ENCODE results near the gene DNAH14. TPM values are rescaled to one million over a fixed set of nuclear protein-coding genes. Genes with fewer than 3 reads are reported as not detected.

DNAH14 gene
- total and polyA plus RNA-seq, 2 of the 8 experiments (the other 6 are each of a cell fraction or from before 2014, with no cell fraction given), result 8.4 to 40.7 TPM

GRCh38 chr1:225348400-225348799 is 418.9 kb downstream of the DNAH14 start:
- Histone ChIP-seq H3K9ac (replicated peaks in 1 of 4; ENCODE audit: extremely low read depth in 1 of 4, low read depth in 3 of 4, low read length in 3 of 4) (no peak overlapping the region), H3K14ac (ENCODE audit: insufficient read length) (no peak overlapping the region), H3K4me1 (replicated peaks in 1 of 4; ENCODE audit: control insufficient read depth in 3 of 4, insufficient read depth in 4 of 4, low read length in 3 of 4) (no peaks in the 10 kb centered on the region), H3K56ac (replicated peaks; ENCODE audit: insufficient read length, low read depth, low read length) (no peak overlapping the region), H3K27ac (ENCODE audit: low read depth, low read length) (no peak overlapping the region), H3K23ac (ENCODE audit: insufficient read length) (no peak overlapping the region), H3K36me3 (ENCODE audit: control insufficient read depth in 2 of 4, insufficient read depth in 4 of 4, low read length in 3 of 4) (no peaks in the 10 kb centered on the region), H3K4me3 (ENCODE audit: extremely low read depth in 1 of 4, insufficient read depth in 2 of 4, low read depth in 3 of 4, low read length in 4 of 4) (no peak overlapping the region), H2BK20ac (ENCODE audit: low read length) (no peak overlapping the region), H4K8ac (ENCODE audit: extremely low read depth, insufficient read depth, low read length) (no peak overlapping the region), H2BK120ac (replicated peaks; ENCODE audit: low read depth, low read length) (no peak overlapping the region), H3K18ac (ENCODE audit: extremely low read depth, low read length) (no peak overlapping the region), H3K9me3 (ENCODE audit: insufficient read depth in 2 of 2, low read depth in 1 of 2, low read length in 1 of 2) (no peaks in the 10 kb centered on the region), H2BK5ac (ENCODE audit: low read depth, low read length) (no peak overlapping the region), H2AK5ac (ENCODE audit: low read depth, low read length) (no peak overlapping the region), H3K4me2 (ENCODE audit: insufficient read depth in 1 of 2, low read depth in 2 of 2, low read length in 2 of 2) (no peak overlapping the region), H2BK15ac (ENCODE audit: low read length) (no peak overlapping the region), H3K27me3 (replicated peaks in 1 of 4; ENCODE audit: control insufficient read depth in 3 of 4, extremely low read depth in 1 of 4, insufficient read depth in 3 of 4, low read length in 3 of 4) (no peaks in the 10 kb centered on the region), H3K4ac (replicated peaks; ENCODE audit: insufficient read length, low read depth, low read length) (no peak overlapping the region), H4K91ac (replicated peaks; ENCODE audit: insufficient read length, low read length) (no peak overlapping the region), H3K79me2 (ENCODE audit: control insufficient read depth in 1 of 2, insufficient read depth in 2 of 2, low read length in 2 of 2) (no peaks in the 10 kb centered on the region), H3K23me2 (ENCODE audit: low read depth, low read length) (no peaks in the 10 kb centered on the region), H3K79me1 (ENCODE audit: low read depth, low read length) (no peaks in the 10 kb centered on the region), H2BK12ac (ENCODE audit: low read depth, low read length) (no peak overlapping the region), H4K5ac (ENCODE audit: insufficient read length, low read depth, low read length) (no peak overlapping the region), H4K20me1 (replicated peaks in 1 of 2; ENCODE audit: control insufficient read depth in 1 of 2, insufficient read depth in 2 of 2, low read length in 2 of 2) (no peaks in the 10 kb centered on the region), H2AFZ (ENCODE audit: low read length) (no peak overlapping the region)
- CTCF ChIA-PET (ENCODE audit: partially characterized antibody), result interaction anchor here (1.3 kb wide), 1 partner anchor 28 kb away, joined by 3 read pairs; no protein-coding TSS in a partner anchor
- POLR2A ChIA-PET (ENCODE audit: partially characterized antibody), result interaction anchor here (0.6 kb wide), 1 partner anchor 9 kb away, joined by 3 read pairs; no protein-coding TSS in a partner anchor
- FAIRE-seq (no peak), DNase-seq (ENCODE audit: low read depth in 1 of 2, low spot score in 2 of 2) (no peak)
- TF ChIP-seq POLR2A (IDR thresholded peaks at IDR 0.05; ENCODE audit: control extremely low read depth in 1 of 2, low read depth in 2 of 2, low read length in 2 of 2) (no peak), EGR1 (IDR thresholded peaks at IDR 0.05; ENCODE audit: borderline replicate concordance, low read depth, low read length) (no peak), CTBP2 (IDR thresholded peaks at IDR 0.05; ENCODE audit: borderline replicate concordance, insufficient read depth, insufficient read length, low read length) (no peak), SIN3A (conservative IDR thresholded peaks at IDR 0.05 in 1 of 2, IDR thresholded peaks at IDR 0.05 in 1 of 2; ENCODE audit: low read depth in 1 of 2, low read length in 2 of 2) (no peak), SP2 (IDR thresholded peaks at IDR 0.05; ENCODE audit: low read length) (no peak), JUN (IDR thresholded peaks at IDR 0.05; ENCODE audit: low read depth, low read length) (no peak), GTF2F1 (IDR thresholded peaks at IDR 0.05; ENCODE audit: borderline replicate concordance, low read depth, low read length) (no peak), ASH2L (IDR thresholded peaks at IDR 0.05; ENCODE audit: low read length) (no peak), HDAC6 (IDR thresholded peaks at IDR 0.05; ENCODE audit: low read depth, low read length) (no peak), TCF12 (IDR thresholded peaks at IDR 0.05; ENCODE audit: low read depth, low read length) (no peak), CTCF (IDR thresholded peaks at IDR 0.05; ENCODE audit: control extremely low read depth in 1 of 3, insufficient read depth in 1 of 3, low read depth in 1 of 3, low read length in 3 of 3) (no peak), CEBPB (IDR thresholded peaks at IDR 0.05; ENCODE audit: low read depth, low read length) (no peak), FOSL1 (IDR thresholded peaks at IDR 0.05; ENCODE audit: insufficient read depth, low read depth, low read length) (no peak), TBP (IDR thresholded peaks at IDR 0.05; ENCODE audit: low read depth, low read length) (no peak)

Data from H1 (cell line).